ENCODE data around the gene CTDSP2.
"Not testable (repeated sequence)": the region's sequence is repeated elsewhere in the genome, so short reads cannot be mapped to it uniquely, and the experiment has no call there.

CTDSP2 gene

GRCh38 chr12:57863676-57864075 lies 17.1 kb upstream of the CTDSP2 start:
- Histone ChIP-seq H2BK15ac (replicated peaks; ENCODE audit: low read depth) (no peak overlapping the region), H3K18ac (ENCODE audit: low read length) (no peak overlapping the region), H2AK5ac (ENCODE audit: low read length) (no peak overlapping the region), H3K79me1 (ENCODE audit: low read length) (no peaks in the 10 kb centered on the region), H3K56ac (ENCODE audit: low read length) (no peak overlapping the region), H3K27ac (ENCODE audit: low read depth, low read length) (no peak overlapping the region), H3K4ac (ENCODE audit: low read depth, low read length) (no peak overlapping the region), H2BK120ac (ENCODE audit: low read depth, low read length) (no peak overlapping the region), H2BK5ac (ENCODE audit: low read length) (no peak overlapping the region), H3K4me2 (ENCODE audit: low read length) (no peak overlapping the region), H3K9ac (ENCODE audit: low read length) (no peak overlapping the region), H3K23ac (ENCODE audit: low read length) (no peak overlapping the region), H4K5ac (ENCODE audit: low read length) (no peak overlapping the region), H3K36me3 (ENCODE audit: control insufficient read depth, insufficient read depth, low read length) (no peaks in the 10 kb centered on the region), H3K27me3 (ENCODE audit: insufficient read depth, low read length, poor library complexity) (no peaks in the 10 kb centered on the region), H4K8ac (ENCODE audit: low read depth, low read length) (no peak overlapping the region), H3K4me3 (ENCODE audit: low read length) (no peak overlapping the region), H3K79me2 (ENCODE audit: control insufficient read depth, insufficient read depth, low read length) (no peaks in the 10 kb centered on the region), H3K4me1 (ENCODE audit: control insufficient read depth, low read depth, low read length) (no peaks in the 10 kb centered on the region)
- no CpG with 5 or more reads among the region's 1 CpG for whole genome bisulfite sequencing (ENCODE audit: extremely low coverage, insufficient coverage, low lambda C conversion rate)
- DNase-seq = no peak

- Histone ChIP-seq H3K36me3 (ENCODE audit: control insufficient read depth, insufficient read depth, low read length) (no peaks in the 10 kb centered on the region), H3K9ac (ENCODE audit: low read length) (no peak overlapping the region), H2BK120ac (ENCODE audit: low read depth, low read length) (no peak overlapping the region), H3K4ac (ENCODE audit: low read depth, low read length) (no peak overlapping the region), H4K5ac (ENCODE audit: low read length) (no peak overlapping the region), H4K8ac (ENCODE audit: low read depth, low read length) (no peak overlapping the region), H3K23ac (ENCODE audit: low read length) (no peak overlapping the region), H3K4me2 (ENCODE audit: low read length) (no peak overlapping the region), H3K27me3 (ENCODE audit: insufficient read depth, low read length, poor library complexity) (no peaks in the 10 kb centered on the region), H3K79me1 (ENCODE audit: low read length) (no peaks in the 10 kb centered on the region), H3K27ac (ENCODE audit: low read depth, low read length) (no peak overlapping the region), H3K56ac (ENCODE audit: low read length) (no peak overlapping the region), H3K79me2 (ENCODE audit: control insufficient read depth, insufficient read depth, low read length) (no peaks in the 10 kb centered on the region), H3K4me3 (ENCODE audit: low read length) (no peak overlapping the region), H3K18ac (ENCODE audit: low read length) (no peak overlapping the region), H2BK15ac (replicated peaks; ENCODE audit: low read depth) (no peak overlapping the region), H2AK5ac (ENCODE audit: low read length) (no peak overlapping the region), H2BK5ac (ENCODE audit: low read length) (no peak overlapping the region), H3K4me1 (ENCODE audit: control insufficient read depth, low read depth, low read length) (no peaks in the 10 kb centered on the region)
- no peak for DNase-seq
- WGBS (ENCODE audit: extremely low coverage, insufficient coverage, low lambda C conversion rate) = no CpG with 5 or more reads among the region's 4 CpGs
These were observed 15.4 kb upstream of the CTDSP2 start for GRCh38 chr12:57861967-57862366.

GRCh38 chr12:57860883-57861282 lies 14.4 kb upstream of the CTDSP2 start:
- not testable (repeated sequence) for H3K36me3 ChIP-seq (ENCODE audit: control insufficient read depth, insufficient read depth, low read length); H2BK5ac ChIP-seq (ENCODE audit: low read length); H3K27ac ChIP-seq (ENCODE audit: low read depth, low read length); H3K23ac ChIP-seq (ENCODE audit: low read length); H3K56ac ChIP-seq (ENCODE audit: low read length); H3K79me2 ChIP-seq (ENCODE audit: control insufficient read depth, insufficient read depth, low read length); H4K5ac ChIP-seq (ENCODE audit: low read length); H3K4me2 ChIP-seq (ENCODE audit: low read length); H4K8ac ChIP-seq (ENCODE audit: low read depth, low read length); DNase-seq; H2AK5ac ChIP-seq (ENCODE audit: low read length); H3K18ac ChIP-seq (ENCODE audit: low read length); H3K4ac ChIP-seq (ENCODE audit: low read depth, low read length); H3K27me3 ChIP-seq (ENCODE audit: insufficient read depth, low read length, poor library complexity); H3K4me3 ChIP-seq (ENCODE audit: low read length); H3K4me1 ChIP-seq (ENCODE audit: control insufficient read depth, low read depth, low read length); H2BK120ac ChIP-seq (ENCODE audit: low read depth, low read length); H3K79me1 ChIP-seq (ENCODE audit: low read length); H2BK15ac ChIP-seq (replicated peaks; ENCODE audit: low read depth); H3K9ac ChIP-seq (ENCODE audit: low read length)
- WGBS (ENCODE audit: extremely low coverage, insufficient coverage, low lambda C conversion rate) = no CpG with 5 or more reads among the region's 5 CpGs

- Histone ChIP-seq H3K79me2 (ENCODE audit: control insufficient read depth, insufficient read depth, low read length) (no peaks in the 10 kb centered on the region), H3K23ac (ENCODE audit: low read length) (no peak overlapping the region), H3K4ac (ENCODE audit: low read depth, low read length) (no peak overlapping the region), H3K4me3 (ENCODE audit: low read length) (no peak overlapping the region), H2AK5ac (ENCODE audit: low read length) (no peak overlapping the region), H2BK15ac (replicated peaks; ENCODE audit: low read depth) (no peak overlapping the region), H2BK5ac (ENCODE audit: low read length) (no peak overlapping the region), H2BK120ac (ENCODE audit: low read depth, low read length) (no peak overlapping the region), H3K9ac (ENCODE audit: low read length) (no peak overlapping the region), H3K27me3 (ENCODE audit: insufficient read depth, low read length, poor library complexity) (no peaks in the 10 kb centered on the region), H3K79me1 (ENCODE audit: low read length) (no peaks in the 10 kb centered on the region), H3K36me3 (ENCODE audit: control insufficient read depth, insufficient read depth, low read length) (no peaks in the 10 kb centered on the region), H3K4me2 (ENCODE audit: low read length) (no peak overlapping the region), H3K18ac (ENCODE audit: low read length) (no peak overlapping the region), H3K56ac (ENCODE audit: low read length) (no peak overlapping the region), H4K5ac (ENCODE audit: low read length) (no peak overlapping the region), H3K4me1 (ENCODE audit: control insufficient read depth, low read depth, low read length) (no peaks in the 10 kb centered on the region), H4K8ac (ENCODE audit: low read depth, low read length) (no peak overlapping the region), H3K27ac (ENCODE audit: low read depth, low read length) (no peak overlapping the region)
- WGBS (ENCODE audit: extremely low coverage, insufficient coverage, low lambda C conversion rate) = no CpG with 5 or more reads among the region's 5 CpGs
- DNase-seq = no peak
These were observed 12.6 kb upstream of the CTDSP2 start for GRCh38 chr12:57859121-57859520.

- not testable (repeated sequence) for H3K9ac ChIP-seq (ENCODE audit: low read length); H4K5ac ChIP-seq (ENCODE audit: low read length); H3K4me2 ChIP-seq (ENCODE audit: low read length); H3K4me3 ChIP-seq (ENCODE audit: low read length); H3K27me3 ChIP-seq (ENCODE audit: insufficient read depth, low read length, poor library complexity); H2BK120ac ChIP-seq (ENCODE audit: low read depth, low read length); H3K23ac ChIP-seq (ENCODE audit: low read length); H3K56ac ChIP-seq (ENCODE audit: low read length); H3K4me1 ChIP-seq (ENCODE audit: control insufficient read depth, low read depth, low read length); H3K27ac ChIP-seq (ENCODE audit: low read depth, low read length); H2BK15ac ChIP-seq (replicated peaks; ENCODE audit: low read depth); H2AK5ac ChIP-seq (ENCODE audit: low read length); H3K36me3 ChIP-seq (ENCODE audit: control insufficient read depth, insufficient read depth, low read length); H3K79me1 ChIP-seq (ENCODE audit: low read length); H4K8ac ChIP-seq (ENCODE audit: low read depth, low read length); H3K79me2 ChIP-seq (ENCODE audit: control insufficient read depth, insufficient read depth, low read length); H2BK5ac ChIP-seq (ENCODE audit: low read length); H3K18ac ChIP-seq (ENCODE audit: low read length); DNase-seq; H3K4ac ChIP-seq (ENCODE audit: low read depth, low read length)
- no CpG with 5 or more reads among the region's 7 CpGs for WGBS (ENCODE audit: extremely low coverage, insufficient coverage, low lambda C conversion rate)
These were observed 11.6 kb upstream of the CTDSP2 start for GRCh38 chr12:57858123-57858522.

GRCh38 chr12:57854965-57855364 lies 8.4 kb upstream of the CTDSP2 start:
- Histone ChIP-seq H3K4me2 (ENCODE audit: low read length) (no peak overlapping the region), H3K27me3 (ENCODE audit: insufficient read depth, low read length, poor library complexity) (no peaks in the 10 kb centered on the region), H2BK15ac (replicated peaks; ENCODE audit: low read depth) (no peak overlapping the region)

More at GRCh38 chr12:57854965-57855364, 8.4 kb upstream of the CTDSP2 start:
- Histone ChIP-seq H2AK5ac (ENCODE audit: low read length) (no peak overlapping the region), H3K23ac (ENCODE audit: low read length) (no peak overlapping the region), H3K27ac (ENCODE audit: low read depth, low read length) (no peak overlapping the region), H3K9ac (ENCODE audit: low read length) (no peak overlapping the region), H3K79me1 (ENCODE audit: low read length) (no peaks in the 10 kb centered on the region), H3K36me3 (ENCODE audit: control insufficient read depth, insufficient read depth, low read length) (no peaks in the 10 kb centered on the region), H3K4me1 (ENCODE audit: control insufficient read depth, low read depth, low read length) (peaks cover 7% of the 10 kb centered on the region), H4K8ac (ENCODE audit: low read depth, low read length) (no peak overlapping the region), H2BK5ac (ENCODE audit: low read length) (no peak overlapping the region), H4K5ac (ENCODE audit: low read length) (no peak overlapping the region), H3K4ac (ENCODE audit: low read depth, low read length) (no peak overlapping the region), H3K4me3 (ENCODE audit: low read length) (no peak overlapping the region), H3K79me2 (ENCODE audit: control insufficient read depth, insufficient read depth, low read length) (no peaks in the 10 kb centered on the region), H2BK120ac (ENCODE audit: low read depth, low read length) (no peak overlapping the region), H3K18ac (ENCODE audit: low read length) (no peak overlapping the region), H3K56ac (ENCODE audit: low read length) (no peak overlapping the region)
- no CpG with 5 or more reads among the region's 6 CpGs for WGBS (ENCODE audit: extremely low coverage, insufficient coverage, low lambda C conversion rate)
- no peak for DNase-seq
